Astrocyte (in vitro differentiated cells and primary cell): ENCODE data around the gene PDLIM1. TPM values are rescaled to one million over a fixed set of nuclear protein-coding genes. Genes with fewer than 3 reads are reported as not detected.

Experiments used
- DNase-seq: peaks from one replicate; pipeline ENCODE4 v3.0.0-alpha.2; 2010; ENCODE audit warnings: low read depth
- FAIRE-seq: peaks from 2 replicates; lab custom pipeline; 2011; peaks lifted over from hg19 to GRCh38; lab: Jason Lieb, UNC
- H2AFZ ChIP-seq: 2 replicates; pipeline ENCODE4 v1.6.0; 2012; ENCODE audit warnings: low read depth, low read length, inconsistent platforms
- H3K27ac ChIP-seq: 2 replicates; pipeline ENCODE4 v1.5.1; 2011; ENCODE audit warnings: low read depth, low read length, inconsistent platforms
- H3K27me3 ChIP-seq: 2 replicates; pipeline ENCODE4 v1.6.0; 2011; ENCODE audit warnings: low read length, inconsistent platforms; ENCODE audit not compliant: insufficient read depth
- H3K36me3 ChIP-seq: 2 replicates; pipeline ENCODE4 v1.5.1; 2011; ENCODE audit warnings: low read length, inconsistent platforms; ENCODE audit not compliant: insufficient read depth
- H3K4me1 ChIP-seq: 2 replicates; pipeline ENCODE4 v1.5.1; 2011; ENCODE audit warnings: low read length, inconsistent platforms; ENCODE audit not compliant: insufficient read depth
- H3K4me2 ChIP-seq: 2 replicates; pipeline ENCODE4 v1.6.0; 2012; ENCODE audit warnings: low read length, inconsistent platforms
- H3K4me3 ChIP-seq: 2 replicates; pipeline ENCODE4 v1.5.1; 2011; ENCODE audit warnings: low read depth, mild to moderate bottlenecking, low read length, inconsistent platforms; ENCODE audit not compliant: insufficient read depth
- H3K79me2 ChIP-seq: 2 replicates; pipeline ENCODE4 v1.6.0; 2012; ENCODE audit warnings: mild to moderate bottlenecking, low read length, inconsistent platforms; ENCODE audit not compliant: insufficient read depth
- H3K9ac ChIP-seq: 2 replicates; pipeline ENCODE4 v1.6.0; 2012; ENCODE audit warnings: mild to moderate bottlenecking, low read length, inconsistent platforms
- H3K9me3 ChIP-seq: 2 replicates; pipeline ENCODE4 v1.5.1; 2012; ENCODE audit warnings: low read depth, mild to moderate bottlenecking, low read length, inconsistent platforms; ENCODE audit not compliant: insufficient read depth
- H4K20me1 ChIP-seq: 2 replicates; pipeline ENCODE4 v1.6.0; 2012; ENCODE audit warnings: low read length, inconsistent platforms; ENCODE audit not compliant: insufficient read depth
- H3K27ac Mint-ChIP-seq: one replicate; pipeline ENCODE4 v1.8.0; 2021; ENCODE audit warnings: mild to moderate bottlenecking, mixed read lengths; ENCODE audit not compliant: unreplicated experiment
- H3K27me3 Mint-ChIP-seq: one replicate; pipeline ENCODE4 v1.8.0; 2021; ENCODE audit warnings: low read depth, mixed read lengths; ENCODE audit not compliant: unreplicated experiment
- H3K36me3 Mint-ChIP-seq: one replicate; pipeline ENCODE4 v1.8.0; 2021; ENCODE audit warnings: low read depth, mixed read lengths; ENCODE audit not compliant: unreplicated experiment
- H3K4me1 Mint-ChIP-seq: one replicate; pipeline ENCODE4 v1.8.0; 2021; ENCODE audit warnings: low read depth, mixed read lengths; ENCODE audit not compliant: unreplicated experiment
- H3K4me3 Mint-ChIP-seq: one replicate; pipeline ENCODE4 v1.8.0; 2021; ENCODE audit warnings: mild to moderate bottlenecking, moderate library complexity, mixed read lengths; ENCODE audit not compliant: unreplicated experiment
- H3K9me3 Mint-ChIP-seq: one replicate; pipeline ENCODE4 v1.8.0; 2021; ENCODE audit warnings: mild to moderate bottlenecking, mixed read lengths; ENCODE audit not compliant: unreplicated experiment
- EZH2 ChIP-seq: IDR thresholded peaks from 2 replicates; pipeline ENCODE4 v1.6.1; 2012; ENCODE audit warnings: mild to moderate bottlenecking, low read length, inconsistent platforms; ENCODE audit not compliant: insufficient read depth
- total RNA-seq: library from RNA; stranded (reverse); gene quantifications from 2 replicates; pipeline ENCODE4 v1.2.1, GENCODE V29; 2021
- TF ChIP-seq, protein P1 (sequence below): IDR thresholded peaks from 2 replicates; pipeline ENCODE4 v1.5.1; 2011; ENCODE audit warnings: low read depth, mild to moderate bottlenecking, inconsistent platforms, low read length, moderate library complexity; ENCODE audit not compliant: insufficient read depth

Gene PDLIM1
- total RNA-seq, 1 donor from 2014 or later: 320 TPM

- Mint-ChIP-seq H3K36me3 (peaks cover 32% of the 10 kb centered on the region), H3K27ac (no peak overlapping the region), H3K27me3 (no peaks in the 10 kb centered on the region), H3K9me3 (peaks cover 2% of the 10 kb centered on the region), H3K4me1 (peaks cover 29% of the 10 kb centered on the region), H3K4me3 (no peak overlapping the region)
- H3K4me1 ChIP-seq: peaks cover 17% of the 10 kb centered on the region
- no peak for DNase-seq
- no peak overlapping the region for H3K4me2 ChIP-seq
- H3K79me2 ChIP-seq: peaks cover 22% of the 10 kb centered on the region
- no peaks in the 10 kb centered on the region for H4K20me1 ChIP-seq
- FAIRE-seq: no peak
- H3K4me3 ChIP-seq: no peak overlapping the region
- TF ChIP-seq, protein P1, sequence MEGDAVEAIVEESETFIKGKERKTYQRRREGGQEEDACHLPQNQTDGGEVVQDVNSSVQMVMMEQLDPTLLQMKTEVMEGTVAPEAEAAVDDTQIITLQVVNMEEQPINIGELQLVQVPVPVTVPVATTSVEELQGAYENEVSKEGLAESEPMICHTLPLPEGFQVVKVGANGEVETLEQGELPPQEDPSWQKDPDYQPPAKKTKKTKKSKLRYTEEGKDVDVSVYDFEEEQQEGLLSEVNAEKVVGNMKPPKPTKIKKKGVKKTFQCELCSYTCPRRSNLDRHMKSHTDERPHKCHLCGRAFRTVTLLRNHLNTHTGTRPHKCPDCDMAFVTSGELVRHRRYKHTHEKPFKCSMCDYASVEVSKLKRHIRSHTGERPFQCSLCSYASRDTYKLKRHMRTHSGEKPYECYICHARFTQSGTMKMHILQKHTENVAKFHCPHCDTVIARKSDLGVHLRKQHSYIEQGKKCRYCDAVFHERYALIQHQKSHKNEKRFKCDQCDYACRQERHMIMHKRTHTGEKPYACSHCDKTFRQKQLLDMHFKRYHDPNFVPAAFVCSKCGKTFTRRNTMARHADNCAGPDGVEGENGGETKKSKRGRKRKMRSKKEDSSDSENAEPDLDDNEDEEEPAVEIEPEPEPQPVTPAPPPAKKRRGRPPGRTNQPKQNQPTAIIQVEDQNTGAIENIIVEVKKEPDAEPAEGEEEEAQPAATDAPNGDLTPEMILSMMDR: no peak
- no peak for TF ChIP-seq EZH2
- peaks cover 8% of the 10 kb centered on the region for H3K36me3 ChIP-seq
- H2AFZ ChIP-seq: no peak overlapping the region
- no peak overlapping the region for H3K27ac ChIP-seq
- no peak overlapping the region for H3K9ac ChIP-seq
- peaks cover 2% of the 10 kb centered on the region for H3K9me3 ChIP-seq
- no peaks in the 10 kb centered on the region for H3K27me3 ChIP-seq
These were observed 34.5 kb downstream of the PDLIM1 start for GRCh38 chr10:95256268-95256667.

- Mint-ChIP-seq H3K4me1 (peaks cover 17% of the 10 kb centered on the region), H3K36me3 (peaks cover 28% of the 10 kb centered on the region), H3K9me3 (peaks cover 2% of the 10 kb centered on the region), H3K27me3 (no peaks in the 10 kb centered on the region), H3K4me3 (no peak overlapping the region), H3K27ac (peak overlapping the region; percentile 20)
- no peaks in the 10 kb centered on the region for H3K27me3 ChIP-seq
- peaks cover 2% of the 10 kb centered on the region for H3K9me3 ChIP-seq
- no peak overlapping the region for H3K27ac ChIP-seq
- TF ChIP-seq, protein P1: no peak
- no peak for TF ChIP-seq EZH2
- FAIRE-seq: no peak
- no peak overlapping the region for H3K9ac ChIP-seq
- peaks cover under 1% of the 10 kb centered on the region for H3K4me1 ChIP-seq
- peaks cover 5% of the 10 kb centered on the region for H3K36me3 ChIP-seq
- H3K4me3 ChIP-seq: no peak overlapping the region
- H4K20me1 ChIP-seq: no peaks in the 10 kb centered on the region
- no peak for DNase-seq
- H3K79me2 ChIP-seq: peaks cover 21% of the 10 kb centered on the region
- no peak overlapping the region for H2AFZ ChIP-seq
- no peak overlapping the region for H3K4me2 ChIP-seq
These were observed 36.2 kb downstream of the PDLIM1 start for GRCh38 chr10:95254629-95255028.

- Histone ChIP-seq H3K4me3 (no peak overlapping the region), H3K4me1 (no peaks in the 10 kb centered on the region), H3K79me2 (peaks cover 18% of the 10 kb centered on the region), H4K20me1 (no peaks in the 10 kb centered on the region), H3K4me2 (no peak overlapping the region), H3K27me3 (no peaks in the 10 kb centered on the region), H3K36me3 (peaks cover 5% of the 10 kb centered on the region), H3K27ac (no peak overlapping the region), H2AFZ (no peak overlapping the region), H3K9me3 (peaks cover 2% of the 10 kb centered on the region), H3K9ac (no peak overlapping the region)
- FAIRE-seq: no peak
- H3K27me3 Mint-ChIP-seq: no peaks in the 10 kb centered on the region
- no peak for DNase-seq
- H3K27ac Mint-ChIP-seq: peak overlapping the region; percentile 62
- H3K4me3 Mint-ChIP-seq: no peak overlapping the region
- peaks cover 32% of the 10 kb centered on the region for H3K36me3 Mint-ChIP-seq
- peaks cover 2% of the 10 kb centered on the region for H3K9me3 Mint-ChIP-seq
- TF ChIP-seq, protein P1: no peak
- TF ChIP-seq EZH2: no peak
- H3K4me1 Mint-ChIP-seq: peaks cover 19% of the 10 kb centered on the region
These were observed 37.1 kb downstream of the PDLIM1 start for GRCh38 chr10:95253686-95254085.
